HG03039 (cell line): ENCODE data around the gene REG1A.

Experiments used
- ATAC-seq: cut with Tn5 transposase; IDR thresholded peaks from one replicate; pipeline ENCODE4 v1.9.1; 2021; ENCODE audit warnings: mild to moderate bottlenecking, moderate library complexity; ENCODE audit not compliant: unreplicated experiment

Gene REG1A

GRCh38 chr2:79124907-79125720, 4.8 kb downstream of the REG1A start:
- no peak for ATAC-seq

- no peak for ATAC-seq
These were observed 5.4 kb downstream of the REG1A start for GRCh38 chr2:79125721-79125985.

GRCh38 chr2:79128406-79128805, 8.1 kb downstream of the REG1A start:
- no peak for ATAC-seq

GRCh38 chr2:79129260-79129659, 9.0 kb downstream of the REG1A start:
- no peak for ATAC-seq

GRCh38 chr2:79129804-79130203, 9.5 kb downstream of the REG1A start:
- ATAC-seq, result no peak

GRCh38 chr2:79131687-79132086, 11.4 kb downstream of the REG1A start:
- ATAC-seq, result no peak

GRCh38 chr2:79138385-79138784, 18.1 kb downstream of the REG1A start:
- no peak for ATAC-seq

- ATAC-seq, result no peak
These were observed 19.1 kb downstream of the REG1A start for GRCh38 chr2:79139423-79139822.

- ATAC-seq, result no peak
These were observed 35.7 kb downstream of the REG1A start for GRCh38 chr2:79155826-79156476.

GRCh38 chr2:79159030-79159429, 38.7 kb downstream of the REG1A start:
- no peak for ATAC-seq

- no peak for ATAC-seq
These were observed 39.4 kb downstream of the REG1A start, which contains the start of gene REG3A for GRCh38 chr2:79159653-79160052. Gene REG3A, minus strand, starts transcription at chr2:79159753. Its CDS starts 348 bp downstream, at chr2:79159405.

GRCh38 chr2:79162132-79162531, 41.8 kb downstream of the REG1A start:
- no peak for ATAC-seq

GRCh38 chr2:79162801-79163200, 42.5 kb downstream of the REG1A start:
- no peak for ATAC-seq

GRCh38 chr2:79171348-79171958, 51.2 kb downstream of the REG1A start:
- ATAC-seq, result no peak
